HEK293 (cell line): ENCODE data around the gene GPATCH4.

ENCODE experiments used
- IKZF3 ChIP-seq: fragments of 450-650 bp; IDR thresholded peaks from 2 replicates; pipeline ENCODE4 v1.5.0; 2018; ENCODE audit warnings: missing biosample characterization, mild to moderate bottlenecking, missing genetic modification characterization, moderate library complexity
- REPIN1 ChIP-seq: fragments of 450-650 bp; formaldehyde crosslinking; IDR thresholded peaks from 2 replicates; pipeline ENCODE4 v1.5.1; 2017; ENCODE audit warnings: missing biosample characterization, missing genetic modification characterization, low read depth
- SP3 ChIP-seq: fragments of 450-650 bp; formaldehyde crosslinking; IDR thresholded peaks from 2 replicates; pipeline ENCODE4 v1.5.1; 2016; ENCODE audit warnings: missing biosample characterization, missing genetic modification characterization
- ZBTB6 ChIP-seq: fragments of 450-650 bp; formaldehyde crosslinking; IDR thresholded peaks from 2 replicates; pipeline ENCODE4 v1.5.1; 2017; ENCODE audit warnings: missing biosample characterization, missing genetic modification characterization
- ZNF146 ChIP-seq: fragments of 450-650 bp; formaldehyde crosslinking; IDR thresholded peaks from 2 replicates; pipeline ENCODE4 v1.5.1; 2016; ENCODE audit warnings: missing biosample characterization, missing genetic modification characterization
- ZNF174 ChIP-seq: fragments of 450-650 bp; formaldehyde crosslinking; IDR thresholded peaks from 2 replicates; pipeline ENCODE4 v1.5.0; 2017; ENCODE audit warnings: missing biosample characterization, mild to moderate bottlenecking, missing genetic modification characterization
- ZNF580 ChIP-seq: fragments of 450-650 bp; formaldehyde crosslinking; IDR thresholded peaks from 2 replicates; pipeline ENCODE4 v1.5.1; 2016; ENCODE audit warnings: missing biosample characterization, missing genetic modification characterization
- ZNF621 ChIP-seq: fragments of 450-650 bp; formaldehyde crosslinking; IDR thresholded peaks from 2 replicates; pipeline ENCODE4 v1.5.1; 2017; ENCODE audit warnings: missing biosample characterization, missing genetic modification characterization
- ZNF639 ChIP-seq: fragments of 450-650 bp; formaldehyde crosslinking; IDR thresholded peaks from 2 replicates; pipeline ENCODE4 v1.5.1; 2016; ENCODE audit warnings: missing biosample characterization, missing genetic modification characterization
- ZNF660 ChIP-seq: fragments of 450-650 bp; IDR thresholded peaks from 2 replicates; pipeline ENCODE4 v1.5.1; 2018; ENCODE audit warnings: missing biosample characterization, mild to moderate bottlenecking, missing genetic modification characterization
- ZNF701 ChIP-seq: fragments of 450-650 bp; formaldehyde crosslinking; IDR thresholded peaks from 2 replicates; pipeline ENCODE4 v1.5.1; 2016; ENCODE audit warnings: missing biosample characterization, missing genetic modification characterization
- TF ChIP-seq, protein P1 (sequence below): fragments of 450-650 bp; formaldehyde crosslinking; IDR thresholded peaks from 2 replicates; pipeline ENCODE4 v1.5.1; 2016; ENCODE audit warnings: missing biosample characterization, missing genetic modification characterization
- TF ChIP-seq, protein P2 (sequence below): fragments of 450-650 bp; formaldehyde crosslinking; conservative IDR thresholded peaks from 2 replicates; pipeline ENCODE4 v1.5.1; 2016; ENCODE audit warnings: low read depth, missing biosample characterization, missing genetic modification characterization

- no peak for TF ChIP-seq ZNF580 (tag by site-specific recombination)
- TF ChIP-seq, protein P1, sequence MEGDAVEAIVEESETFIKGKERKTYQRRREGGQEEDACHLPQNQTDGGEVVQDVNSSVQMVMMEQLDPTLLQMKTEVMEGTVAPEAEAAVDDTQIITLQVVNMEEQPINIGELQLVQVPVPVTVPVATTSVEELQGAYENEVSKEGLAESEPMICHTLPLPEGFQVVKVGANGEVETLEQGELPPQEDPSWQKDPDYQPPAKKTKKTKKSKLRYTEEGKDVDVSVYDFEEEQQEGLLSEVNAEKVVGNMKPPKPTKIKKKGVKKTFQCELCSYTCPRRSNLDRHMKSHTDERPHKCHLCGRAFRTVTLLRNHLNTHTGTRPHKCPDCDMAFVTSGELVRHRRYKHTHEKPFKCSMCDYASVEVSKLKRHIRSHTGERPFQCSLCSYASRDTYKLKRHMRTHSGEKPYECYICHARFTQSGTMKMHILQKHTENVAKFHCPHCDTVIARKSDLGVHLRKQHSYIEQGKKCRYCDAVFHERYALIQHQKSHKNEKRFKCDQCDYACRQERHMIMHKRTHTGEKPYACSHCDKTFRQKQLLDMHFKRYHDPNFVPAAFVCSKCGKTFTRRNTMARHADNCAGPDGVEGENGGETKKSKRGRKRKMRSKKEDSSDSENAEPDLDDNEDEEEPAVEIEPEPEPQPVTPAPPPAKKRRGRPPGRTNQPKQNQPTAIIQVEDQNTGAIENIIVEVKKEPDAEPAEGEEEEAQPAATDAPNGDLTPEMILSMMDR (tag by site-specific recombination), result no peak
- TF ChIP-seq IKZF3, result no peak
- no peak for TF ChIP-seq ZNF701 (tag by site-specific recombination)
- no peak for TF ChIP-seq SP3 (tag by site-specific recombination)
- TF ChIP-seq ZNF146, result no peak
- TF ChIP-seq ZNF621, result no peak
- no peak for TF ChIP-seq ZNF660 (tag by site-specific recombination)
- no peak for TF ChIP-seq REPIN1 (tag by site-specific recombination)
- TF ChIP-seq ZNF174 (tag by site-specific recombination), result no peak
- TF ChIP-seq, protein P2, sequence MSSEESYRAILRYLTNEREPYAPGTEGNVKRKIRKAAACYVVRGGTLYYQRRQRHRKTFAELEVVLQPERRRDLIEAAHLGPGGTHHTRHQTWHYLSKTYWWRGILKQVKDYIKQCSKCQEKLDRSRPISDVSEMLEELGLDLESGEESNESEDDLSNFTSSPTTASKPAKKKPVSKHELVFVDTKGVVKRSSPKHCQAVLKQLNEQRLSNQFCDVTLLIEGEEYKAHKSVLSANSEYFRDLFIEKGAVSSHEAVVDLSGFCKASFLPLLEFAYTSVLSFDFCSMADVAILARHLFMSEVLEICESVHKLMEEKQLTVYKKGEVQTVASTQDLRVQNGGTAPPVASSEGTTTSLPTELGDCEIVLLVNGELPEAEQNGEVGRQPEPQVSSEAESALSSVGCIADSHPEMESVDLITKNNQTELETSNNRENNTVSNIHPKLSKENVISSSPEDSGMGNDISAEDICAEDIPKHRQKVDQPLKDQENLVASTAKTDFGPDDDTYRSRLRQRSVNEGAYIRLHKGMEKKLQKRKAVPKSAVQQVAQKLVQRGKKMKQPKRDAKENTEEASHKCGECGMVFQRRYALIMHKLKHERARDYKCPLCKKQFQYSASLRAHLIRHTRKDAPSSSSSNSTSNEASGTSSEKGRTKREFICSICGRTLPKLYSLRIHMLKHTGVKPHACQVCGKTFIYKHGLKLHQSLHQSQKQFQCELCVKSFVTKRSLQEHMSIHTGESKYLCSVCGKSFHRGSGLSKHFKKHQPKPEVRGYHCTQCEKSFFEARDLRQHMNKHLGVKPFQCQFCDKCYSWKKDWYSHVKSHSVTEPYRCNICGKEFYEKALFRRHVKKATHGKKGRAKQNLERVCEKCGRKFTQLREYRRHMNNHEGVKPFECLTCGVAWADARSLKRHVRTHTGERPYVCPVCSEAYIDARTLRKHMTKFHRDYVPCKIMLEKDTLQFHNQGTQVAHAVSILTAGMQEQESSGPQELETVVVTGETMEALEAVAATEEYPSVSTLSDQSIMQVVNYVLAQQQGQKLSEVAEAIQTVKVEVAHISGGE (tag by site-specific recombination), result no peak
- no peak for TF ChIP-seq ZBTB6 (tag by site-specific recombination)
- TF ChIP-seq ZNF639 (tag by site-specific recombination), result no peak
Observed at GRCh38 chr1:156643778-156644092, 42.5 kb upstream of the GPATCH4 start.
